K562 (cell line): ENCODE data around the gene RBM28. TPM values are rescaled to one million over a fixed set of nuclear protein-coding genes. Genes with fewer than 3 reads are reported as not detected.
A peak's percentile ranks its signal among the peaks of the same experiment; 100 is the strongest.

ENCODE experiments used
- ATAC-seq: fragments of 200-7000 bp; cut with Tn5 transposase; 3 replicates; pipeline ENCODE4 v1.9.1; 2020; ENCODE audit warnings: moderate library complexity
- BruUV-seq: library from RNA; stranded (reverse); fragments of 400-500 nt; replicated peaks from 2 replicates; lab custom pipeline; 2021; lab: Mats Ljungman, UMichigan
- CTCF ChIA-PET: fragments of 300-600 bp; formaldehyde crosslinking; extraction: SDS; loops from one replicate; lab custom pipeline; 2021; ENCODE audit warnings: low intra/inter-chr PET ratio; lab: Yijun Ruan, JAX
- POLR2A ChIA-PET: fragments of 300-600, 350-650 bp; sonication (Branson Sonifier 250); formaldehyde crosslinking; extraction: SDS; loops from one replicate; lab custom pipeline; 2021; ENCODE audit warnings: antibody characterized with exemption, inconsistent platforms; lab: Yijun Ruan, JAX
- DNase-seq, 4 experiments: peaks; one replicate each; pipeline versions ENCODE4 v3.0.0 to v3.0.0-alpha.2; 2011 to 2018; ENCODE audit warnings: low spot score in 3 of 4, mixed read lengths in 3 of 4; ENCODE audit errors: extremely low read depth in 1 of 4
- FAIRE-seq: peaks from 2 replicates; lab custom pipeline; 2011; peaks lifted over from hg19 to GRCh38; lab: Jason Lieb, UNC
- H2AFZ ChIP-seq: 2 replicates; pipeline ENCODE4 v1.6.0; 2011; ENCODE audit warnings: low read depth, low read length, control low read depth, inconsistent platforms
- H3K27ac ChIP-seq: fragments of 200-600 bp; 3 replicates; pipeline ENCODE4 v1.8.0; 2011; ENCODE audit warnings: low read depth, mild to moderate bottlenecking, control low read depth, inconsistent platforms, low read length, moderate library complexity, mixed read lengths; ENCODE audit errors: extremely low read depth
- H3K27me3 ChIP-seq, 2 experiments: fragments of 300-600 bp in 1 of 2; 2 replicates in 1 of 2; 3 replicates in 1 of 2; pipeline versions ENCODE4 v1.6.0 to v1.8.0; 2011; ENCODE audit warnings: inconsistent platforms in 2 of 2, low read length in 2 of 2, mild to moderate bottlenecking in 1 of 2, mixed read lengths in 1 of 2, moderate library complexity in 1 of 2; ENCODE audit not compliant: control insufficient read depth in 2 of 2, insufficient read depth in 2 of 2
- H3K36me3 ChIP-seq: fragments of 300-600 bp; 3 replicates; pipeline ENCODE4 v1.8.0; 2011; ENCODE audit warnings: mild to moderate bottlenecking, low read length, inconsistent platforms; ENCODE audit not compliant: control insufficient read depth, insufficient read depth
- H3K4me1 ChIP-seq, 2 experiments: fragments of 200-600 bp in 1 of 2; replicated peaks in 1 of 2; 2 replicates in 1 of 2; 3 replicates in 1 of 2; pipeline versions ENCODE4 v1.5.1 to v1.8.0; 2011; ENCODE audit warnings: inconsistent platforms in 2 of 2, low read length in 2 of 2, mild to moderate bottlenecking in 1 of 2, mixed read lengths in 1 of 2, moderate library complexity in 1 of 2; ENCODE audit not compliant: control insufficient read depth in 2 of 2, insufficient read depth in 2 of 2
- H3K4me2 ChIP-seq: 2 replicates; pipeline ENCODE4 v1.6.1; 2011; ENCODE audit warnings: low read length, control low read depth, inconsistent platforms, mixed read lengths; ENCODE audit not compliant: insufficient read depth
- H3K4me3 ChIP-seq: fragments of 200-600 bp; sonication (generic), shearing (Covaris generic); 2 replicates; pipeline ENCODE4 v1.5.1; 2016; ENCODE audit warnings: control low read depth, inconsistent platforms
- H3K79me2 ChIP-seq: fragments of 200-600 bp; 3 replicates; pipeline ENCODE4 v1.8.0; 2011; ENCODE audit warnings: low read length, inconsistent platforms; ENCODE audit not compliant: control insufficient read depth, insufficient read depth
- H3K9ac ChIP-seq, 2 experiments: 2 replicates each; pipeline versions ENCODE4 v1.6.0 to v1.6.1; 2011; ENCODE audit warnings: low read depth in 2 of 2, low read length in 2 of 2, control low read depth in 1 of 2, inconsistent platforms in 1 of 2, mild to moderate bottlenecking in 1 of 2, mixed read lengths in 1 of 2; ENCODE audit not compliant: insufficient read depth in 1 of 2
- H3K9me1 ChIP-seq: one replicate; pipeline ENCODE4 v1.6.0; 2011; ENCODE audit warnings: inconsistent platforms, mild to moderate bottlenecking, low read length, moderate library complexity; ENCODE audit not compliant: control insufficient read depth, insufficient read depth
- H3K9me3 ChIP-seq: replicated peaks from 2 replicates; pipeline ENCODE4 v1.5.1; 2011; ENCODE audit warnings: low read depth, low read length, inconsistent platforms; ENCODE audit not compliant: control insufficient read depth, insufficient read depth
- H4K20me1 ChIP-seq: replicated peaks from 2 replicates; pipeline ENCODE4 v1.6.1; 2011; ENCODE audit warnings: low read length, inconsistent platforms, mixed read lengths; ENCODE audit not compliant: control insufficient read depth, insufficient read depth
- CHD1 ChIP-seq: fragments of 200-600 bp; sonication (generic); IDR thresholded peaks from one replicate; pipeline ENCODE4 v1.6.1; 2012; ENCODE audit warnings: mild to moderate bottlenecking, moderate library complexity, low read length, inconsistent platforms
- FIP1L1 ChIP-seq: fragments of 200-400 bp; formaldehyde crosslinking; IDR thresholded peaks from 2 replicates; pipeline ENCODE4 v1.6.1; 2018; ENCODE audit warnings: mild to moderate bottlenecking, low read depth, low read length; ENCODE audit not compliant: poor library complexity, severe bottlenecking
- IRF1 ChIP-seq: sonication (generic); formaldehyde crosslinking; IDR thresholded peaks from 2 replicates; pipeline ENCODE4 v1.8.0; 2022; ENCODE audit warnings: missing genetic modification reagents, mild to moderate bottlenecking, borderline replicate concordance
- KDM4B ChIP-seq, 2 experiments: fragments of 450-650 bp in 1 of 2; sonication (generic) in 1 of 2; IDR thresholded peaks; 2 replicates each; pipeline ENCODE4 v1.6.1; 2016 to 2017; ENCODE audit warnings: borderline replicate concordance in 2 of 2, antibody characterized with exemption in 1 of 2, low read depth in 1 of 2, mild to moderate bottlenecking in 1 of 2
- NCOA4 ChIP-seq: fragments of 450-650 bp; IDR thresholded peaks from 2 replicates; pipeline ENCODE4 v1.6.1; 2018; ENCODE audit warnings: mild to moderate bottlenecking; ENCODE audit not compliant: partially characterized antibody
- NFYB ChIP-seq: IDR thresholded peaks from 2 replicates; pipeline ENCODE4 v1.6.1; 2011; ENCODE audit warnings: mild to moderate bottlenecking, moderate library complexity; ENCODE audit not compliant: insufficient read length; ENCODE audit errors: extremely low read depth
- NR1H2 ChIP-seq: sonication (generic); formaldehyde crosslinking; IDR thresholded peaks from 2 replicates; pipeline ENCODE4 v1.4.0; 2020; ENCODE audit warnings: mild to moderate bottlenecking, missing genetic modification reagents
- NR4A1 ChIP-seq, 2 experiments: fragments of 250-450 bp in 1 of 2; fragments of 450-650 bp in 1 of 2; sonication (Bioruptor Pico) in 1 of 2; IDR thresholded peaks; 2 replicates each; pipeline versions ENCODE4 v1.4.0 to v1.6.1; 2016 to 2020; ENCODE audit warnings: mild to moderate bottlenecking in 2 of 2, missing compliant biosample characterization in 1 of 2, missing genetic modification characterization in 1 of 2, moderate library complexity in 1 of 2
- PTTG1 ChIP-seq: fragments of 450-650 bp; IDR thresholded peaks from 2 replicates; pipeline ENCODE4 v1.6.1; 2016; ENCODE audit warnings: low read depth, mild to moderate bottlenecking, missing genetic modification characterization, missing compliant biosample characterization
- VEZF1 ChIP-seq: fragments of 200-800 bp; sonication (Bioruptor generic); IDR thresholded peaks from 2 replicates; pipeline ENCODE4 v1.6.1; 2017; ENCODE audit warnings: missing genetic modification characterization, missing compliant biosample characterization
- ZFP36 ChIP-seq: fragments of 150-350 bp; IDR thresholded peaks from 2 replicates; pipeline ENCODE4 v1.6.1; 2018; ENCODE audit warnings: low read length, low read depth; ENCODE audit not compliant: partially characterized antibody
- ZKSCAN3 ChIP-seq: fragments of 250-450 bp; sonication (Bioruptor Pico); IDR thresholded peaks from 2 replicates; pipeline ENCODE4 v1.4.0; 2020
- ZNF347 ChIP-seq: fragments of 450-650 bp; formaldehyde crosslinking; IDR thresholded peaks from 2 replicates; pipeline ENCODE4 v1.4.0; 2020; ENCODE audit warnings: low read depth, mild to moderate bottlenecking, moderate library complexity
- ZNF395 ChIP-seq: fragments of 200-800 bp; sonication (Bioruptor generic); IDR thresholded peaks from 2 replicates; pipeline ENCODE4 v1.6.1; 2017; ENCODE audit warnings: missing genetic modification characterization, missing compliant biosample characterization
- ZNF584 ChIP-seq: fragments of 200-800 bp; sonication (Bioruptor generic); IDR thresholded peaks from 2 replicates; pipeline ENCODE4 v1.6.1; 2016; ENCODE audit warnings: low read depth, mild to moderate bottlenecking, missing genetic modification characterization, missing compliant biosample characterization
- ZNF76 ChIP-seq: fragments of 250-450 bp; sonication (Bioruptor Pico); IDR thresholded peaks from 2 replicates; pipeline ENCODE4 v1.4.0; 2020; ENCODE audit warnings: mild to moderate bottlenecking, moderate library complexity, borderline replicate concordance
- WGBS: fragments of 100-300 bp; shearing (Covaris generic); methylation state at CpG from one replicate; pipeline ENCODE4 v1.1.6; 2016; ENCODE audit warnings: low coverage, mixed read lengths; ENCODE audit not compliant: insufficient coverage; ENCODE audit errors: missing lambda C conversion rate; 5-methylcytosine and 5-hydroxymethylcytosine counted together
- in situ Hi-C: fragments of 300-500 bp; cut with MboI; formaldehyde crosslinking; loops from 4 replicates; pipeline ENCODE4 v1.15.0; 2018; ENCODE audit warnings: inconsistent platforms, mixed read lengths
- intact Hi-C: fragments of 100-400 bp; cut with micrococcal nuclease; formaldehyde crosslinking; loops from 2 replicates; pipeline ENCODE4 v1.14.2; 2022
- polyA plus RNA-seq, 8 experiments: library from polyadenylated mRNA; depleted of rRNA in 4 of 8; stranded (reverse) in 5 of 8; unstranded in 3 of 8; fragments of >200 nt; fragmentation: Nextera tagmentation in 2 of 8; fragmentation: Illumina TruSeq in 1 of 8; extraction: Ambion mirVana in 2 of 8; extraction: Trizol in 1 of 8; gene quantifications; 2 replicates each; pipeline versions ENCODE4 v1.2.1 to v1.2.3, GENCODE V29; 2011 to 2014; ENCODE audit warnings: inconsistent platforms in 1 of 8, missing spikeins in 1 of 8
- total RNA-seq, 7 experiments: library from RNA; depleted of rRNA in 6 of 7; stranded (reverse); fragments of >200 nt in 6 of 7; fragmentation: Illumina TruSeq in 2 of 7; extraction: Trizol in 2 of 7; gene quantifications; 2 replicates each; pipeline versions ENCODE4 v1.2.1 to v1.2.3, GENCODE V29; 2011 to 2021; ENCODE audit warnings: low replicate concordance in 1 of 7

The RBM28 gene
- total and polyA plus RNA-seq, 9 of the 15 experiments (the other 6 are each of a cell fraction or from before 2014, with no cell fraction given), result 65.8 to 213 (median 138) TPM

GRCh38 chr7:128359939-128360338 lies 16.2 kb upstream of the RBM28 start (continued):
- no peak for TF ChIP-seq NCOA4
- TF ChIP-seq NR1H2 (CRISPR knock-in tag), result no peak
- no peak for TF ChIP-seq ZFP36
- no peak for TF ChIP-seq NR4A1 (CRISPR knock-in tag; IDR thresholded peaks at IDR 0.05)
- TF ChIP-seq NR4A1 (tag; IDR thresholded peaks at IDR 0.05), result no peak

- WGBS, result 21% methylated on average over 12 of the region's 12 CpGs
- no peaks in the 10 kb centered on the region; the same call in 1 of the 2 replicates for H4K20me1 ChIP-seq
- in situ Hi-C loops, result no loop called here
- TF ChIP-seq NFYB (no peak), ZKSCAN3 (no peak), CHD1 (no peak), IRF1 (CRISPR knock-in tag) (no peak), PTTG1 (tag) (no peak), FIP1L1 (no peak), ZNF395 (CRISPR knock-in tag) (no peak), ZNF584 (CRISPR knock-in tag) (no peak), VEZF1 (CRISPR knock-in tag) (no peak), KDM4B (IDR thresholded peaks at IDR 0.05; ENCODE audit: borderline replicate concordance in 2 of 2, low read depth in 1 of 2) (no peak), ZNF347 (CRISPR knock-in tag) (no peak), ZNF76 (CRISPR knock-in tag) (no peak)
Observed at GRCh38 chr7:128359336-128359735, 15.6 kb upstream of the RBM28 start.

More at GRCh38 chr7:128359336-128359735, 15.6 kb upstream of the RBM28 start:
- FAIRE-seq (no peak), DNase-seq (no peak), ATAC-seq (no peak)
- H3K27ac ChIP-seq, result no peak overlapping the region
- H3K9ac ChIP-seq, result peak overlapping the region in 1 of 2 experiments; percentile 18; a peak in 1 of 4 replicates
- H2AFZ ChIP-seq, result no peak overlapping the region
- no peaks in the 10 kb centered on the region for H3K9me3 ChIP-seq
- no TSS peak for BruUV-seq
- H3K9me1 ChIP-seq, result no peaks in the 10 kb centered on the region
- no peak overlapping the region for H3K4me2 ChIP-seq
- H3K4me3 ChIP-seq, result no peak overlapping the region
- ChIA-PET CTCF (no interaction called here), POLR2A (no interaction called here)
- peaks cover 58 to 61% of the 10 kb centered on the region in 2 experiments for H3K27me3 ChIP-seq
- H3K4me1 ChIP-seq, result peaks cover 5 to 21% of the 10 kb centered on the region in 2 experiments; a peak in 3 of 5 replicates
- no peaks in the 10 kb centered on the region for H3K79me2 ChIP-seq
- intact Hi-C loops, result no loop called here
- no peaks in the 10 kb centered on the region for H3K36me3 ChIP-seq
